A549 treated with Mapracorat at 1 μM for 4 hours (cell line): ENCODE results near the gene SLC66A1. TPM values are rescaled to one million over a fixed set of nuclear protein-coding genes. Genes with fewer than 3 reads are reported as not detected.

Experiments used
- total RNA-seq: library from RNA; stranded (reverse); fragments of 200-300 nt; extraction: Qiagen RNA extraction; gene quantifications from 5 replicates; pipeline ENCODE4 v1.2.3, GENCODE V29; 2022

SLC66A1 gene
- total RNA-seq, result 14.9 to 24.7 TPM (median 21.2 TPM) in 5 replicates

GRCh38 chr1:19311931-19312781, at the start of gene SLC66A1, which contains the start of gene AKR7A2:
Gene SLC66A1, plus strand, starts transcription at chr1:19312326. Its CDS starts 5,352 bp downstream, at chr1:19317678.
Gene AKR7A2, minus strand, starts transcription at chr1:19312144. Its CDS starts 20 bp downstream, at chr1:19312124.

GRCh38 chr1:19288324-19289241, 23.5 kb upstream of the SLC66A1 start, which contains the start of gene AKR7A3:
Gene AKR7A3, minus strand, starts transcription at chr1:19288770. Its CDS starts 61 bp downstream, at chr1:19288709.

Other genes with a start within 250 kb of the SLC66A1 start
- gene UBR4, start 102.1 kb upstream of the SLC66A1 start, total RNA-seq, result 92.2 to 112 TPM (median 101 TPM) in 5 replicates
- gene EMC1, start 60.8 kb upstream of the SLC66A1 start, total RNA-seq, result 27.6 to 38.5 TPM (median 33.3 TPM) in 5 replicates
- gene MRTO4, start 60.5 kb upstream of the SLC66A1 start, total RNA-seq, result 63.6 to 72.7 TPM (median 65.2 TPM) in 5 replicates
- gene AKR7A3, start 23.6 kb upstream of the SLC66A1 start, total RNA-seq, result 0.09 to 0.32 TPM (median 0.12 TPM) in 5 replicates
- gene AKR7A2, start 182 bp upstream of the SLC66A1 start, total RNA-seq, result 36.8 to 54.8 TPM (median 51.6 TPM) in 5 replicates
- 227 to 265 TPM (median 229 TPM) in 5 replicates for gene CAPZB, start 173.2 kb downstream of the SLC66A1 start, total RNA-seq